GM12878 (cell line): ENCODE measurements around the gene ARHGAP19. TPM values are rescaled to one million over a fixed set of nuclear protein-coding genes. Genes with fewer than 3 reads are reported as not detected.

Experiments
- ATAC-seq: fragments of 200-7000 bp; cut with Tn5 transposase; 3 replicates; pipeline ENCODE4 v1.9.1; 2020; ENCODE audit warnings: mild to moderate bottlenecking, moderate library complexity
- BruUV-seq: library from RNA; stranded (reverse); fragments of 400-500 nt; replicated peaks from 2 replicates; lab custom pipeline; 2021; lab: Mats Ljungman, UMichigan
- CTCF ChIA-PET: fragments of 300-600 bp; sonication (Branson Sonifier 250); formaldehyde crosslinking; extraction: SDS; loops from one replicate; lab custom pipeline; 2021; ENCODE audit warnings: inconsistent platforms; lab: Yijun Ruan, JAX
- POLR2A ChIA-PET: fragments of 350-600 bp; formaldehyde crosslinking; extraction: SDS; loops from one replicate; lab custom pipeline; 2021; ENCODE audit warnings: inconsistent platforms; lab: Charles Lee
- RAD21 ChIA-PET: fragments of 300-600 bp; sonication (Branson Sonifier 250); formaldehyde crosslinking; loops from one replicate; lab custom pipeline; 2023; ENCODE audit warnings: antibody characterized with exemption; ENCODE audit not compliant: unreplicated experiment; lab: Charles Lee
- SMC1A ChIA-PET: fragments of 300-600 bp; sonication (Branson Sonifier 250); formaldehyde crosslinking; loops from one replicate; lab custom pipeline; 2023; ENCODE audit not compliant: unreplicated experiment, uncharacterized antibody; lab: Charles Lee
- DNase-seq: peaks from one replicate; pipeline ENCODE4 v3.0.0-alpha.2; 2011; ENCODE audit warnings: low read depth, low spot score
- FAIRE-seq: peaks from 3 replicates; lab custom pipeline; 2011; peaks lifted over from hg19 to GRCh38; lab: Jason Lieb, UNC
- H2AFZ ChIP-seq: 2 replicates; pipeline ENCODE4 v1.6.0; 2011; ENCODE audit warnings: low read depth, low read length, control low read depth; ENCODE audit not compliant: control insufficient read depth
- H3K27ac ChIP-seq: 2 replicates; pipeline ENCODE4 v1.5.1; 2011; ENCODE audit warnings: control low read depth; ENCODE audit not compliant: control insufficient read depth, insufficient read depth
- H3K27me3 ChIP-seq, 2 experiments: replicated peaks in 1 of 2; 2 replicates each; pipeline versions ENCODE4 v1.6.0 to v1.6.1; 2011; ENCODE audit warnings: low read length in 1 of 2; ENCODE audit not compliant: control insufficient read depth in 2 of 2, insufficient read depth in 2 of 2
- H3K36me3 ChIP-seq, 2 experiments: 2 replicates each; pipeline ENCODE4 v1.5.1; 2011; ENCODE audit warnings: low read length in 1 of 2; ENCODE audit not compliant: control insufficient read depth in 2 of 2, insufficient read depth in 2 of 2
- H3K4me1 ChIP-seq: 2 replicates; pipeline ENCODE4 v1.6.1; 2011; ENCODE audit warnings: mild to moderate bottlenecking, low read length, moderate library complexity, mixed read lengths; ENCODE audit not compliant: control insufficient read depth, insufficient read depth
- H3K4me2 ChIP-seq: 2 replicates; pipeline ENCODE4 v1.6.0; 2011; ENCODE audit warnings: control low read depth; ENCODE audit not compliant: control insufficient read depth, insufficient read depth
- H3K4me3 ChIP-seq: fragments of 200-600 bp; sonication (generic); 2 replicates; pipeline ENCODE4 v1.5.1; 2016
- H3K79me2 ChIP-seq: 2 replicates; pipeline ENCODE4 v1.6.0; 2011; ENCODE audit warnings: low read length; ENCODE audit not compliant: control insufficient read depth, insufficient read depth
- H3K9ac ChIP-seq: 2 replicates; pipeline ENCODE4 v1.8.0; 2011; ENCODE audit warnings: low read length, control low read depth, mixed read lengths; ENCODE audit not compliant: control insufficient read depth, insufficient read depth
- H3K9me3 ChIP-seq: replicated peaks from 3 replicates; pipeline ENCODE4 v1.5.1; 2011; ENCODE audit warnings: mild to moderate bottlenecking, low read length; ENCODE audit not compliant: control insufficient read depth, insufficient read depth
- H4K20me1 ChIP-seq: 2 replicates; pipeline ENCODE4 v1.6.0; 2011; ENCODE audit not compliant: control insufficient read depth, insufficient read depth
- HDAC6 ChIP-seq: fragments of 200-600 bp; sonication (generic); IDR thresholded peaks from one replicate; pipeline ENCODE4 v1.8.0; 2017; ENCODE audit warnings: antibody characterized with exemption; ENCODE audit not compliant: unreplicated experiment
- PAX5 ChIP-seq: IDR thresholded peaks from 2 replicates; pipeline ENCODE4 v1.6.1; 2011; ENCODE audit warnings: low read depth, low read length, borderline replicate concordance
- POLR2AphosphoS5 ChIP-seq: IDR thresholded peaks from 2 replicates; pipeline ENCODE4 v1.6.1; 2011; ENCODE audit warnings: mild to moderate bottlenecking, low read length, inconsistent platforms
- WRNIP1 ChIP-seq: IDR thresholded peaks from 2 replicates; pipeline ENCODE4 v1.6.1; 2011; ENCODE audit warnings: low read depth, low read length, improper control_type of control experiment, borderline replicate concordance
- WGBS: methylation state at CpG from one replicate; pipeline ENCODE4 v1.1.6; 2016; ENCODE audit warnings: low lambda C conversion rate; ENCODE audit not compliant: insufficient replicate concordance, insufficient coverage; ENCODE audit errors: missing lambda C conversion rate; 5-methylcytosine and 5-hydroxymethylcytosine counted together
- in situ Hi-C: fragments of 300-500 bp; cut with MboI; formaldehyde crosslinking; loops from 9 replicates; pipeline ENCODE4 v1.14.3; 2018; ENCODE audit warnings: mixed read lengths
- intact Hi-C: fragments of 100-400 bp; cut with micrococcal nuclease; formaldehyde crosslinking; loops from one replicate; pipeline ENCODE4 v1.14.2; 2022; ENCODE audit not compliant: unreplicated experiment
- polyA plus RNA-seq, 11 experiments: library from polyadenylated mRNA; depleted of rRNA in 4 of 11; unstranded in 6 of 11; stranded (reverse) in 5 of 11; fragments of >200 nt; fragmentation: Nextera tagmentation in 4 of 11; fragmentation: Illumina TruSeq in 1 of 11; extraction: Ambion mirVana in 4 of 11; extraction: Trizol in 1 of 11; gene quantifications; 1 replicate in 1 of 11; 2 replicates in 10 of 11; pipeline versions ENCODE4 v1.2.1 to v1.2.3, GENCODE V29; 2011 to 2016; ENCODE audit warnings: inconsistent platforms in 2 of 11, missing spikeins in 2 of 11, low read depth in 1 of 11
- total RNA-seq, 4 experiments: library from RNA; depleted of rRNA in 3 of 4; stranded (reverse); fragments of >200 nt in 3 of 4; fragmentation: Illumina TruSeq in 1 of 4; extraction: Trizol in 1 of 4; gene quantifications; 2 replicates each; pipeline versions ENCODE4 v1.2.1 to v1.2.3, GENCODE V29; 2013 to 2021
- TF ChIP-seq, protein P1 (sequence below): IDR thresholded peaks from 2 replicates; pipeline ENCODE4 v1.6.1; 2012; ENCODE audit warnings: improper control_type of control experiment, low read depth, low read length; ENCODE audit not compliant: insufficient replicate concordance
- TF ChIP-seq, protein P2 (sequence below): fragments of 450-650 bp; IDR thresholded peaks from 2 replicates; pipeline ENCODE4 v1.6.1; 2017; ENCODE audit warnings: mild to moderate bottlenecking, moderate library complexity
- TF ChIP-seq, protein P3 (sequence below): fragments of 450-650 bp; IDR thresholded peaks from 2 replicates; pipeline ENCODE4 v1.6.1; 2017; ENCODE audit warnings: antibody characterized with exemption, mild to moderate bottlenecking, moderate library complexity
- TF ChIP-seq, protein P4 (sequence below): IDR thresholded peaks from 2 replicates; pipeline ENCODE4 v1.6.1; 2012; ENCODE audit warnings: low read depth, low read length, improper control_type of control experiment

Gene ARHGAP19
- total and polyA plus RNA-seq, 10 of the 15 experiments (the other 5 are each of a cell fraction or from before 2014, with no cell fraction given), result 13.3 to 40.7 (median 22.6) TPM

DNA sequence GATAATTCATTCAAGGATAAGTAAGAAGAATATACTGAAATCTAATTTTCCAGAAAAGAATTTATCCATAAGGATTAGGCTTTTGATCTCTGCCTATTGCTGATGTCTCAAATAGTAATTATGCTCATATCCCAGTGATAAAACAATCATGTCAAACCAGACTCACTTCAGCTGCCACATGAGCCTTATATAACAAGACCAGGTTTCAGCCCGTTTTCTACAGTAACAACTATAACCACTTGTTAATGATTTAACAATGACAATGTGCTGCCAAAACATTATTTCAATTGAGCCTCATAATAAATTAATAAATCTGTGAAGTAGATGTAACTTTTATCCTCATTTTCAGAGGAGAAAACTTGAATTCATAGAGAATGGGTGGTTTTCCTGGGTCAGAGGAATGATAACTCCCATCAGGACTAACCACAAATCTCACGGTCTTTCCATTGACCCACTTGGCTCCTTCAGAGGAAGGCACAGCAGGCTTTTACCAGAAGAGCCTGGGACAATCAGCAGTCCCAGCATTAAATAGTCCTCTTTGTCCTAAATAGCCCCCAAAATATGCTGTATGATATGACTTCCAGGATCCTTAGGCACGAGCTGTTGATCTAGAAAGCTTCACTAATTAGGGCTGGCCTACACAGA is 64.2 kb downstream of the ARHGAP19 start:
- CTCF ChIA-PET, result interaction anchor here (1.3 to 1.7 kb wide), 3 partner anchors 10 to 203 kb away, joined by 3 to 4 read pairs (median 4); no protein-coding TSS in a partner anchor
- no peak for FAIRE-seq
- no peak overlapping the region for H3K4me3 ChIP-seq
- H3K27me3 ChIP-seq, result no peaks in the 10 kb centered on the region
- TF ChIP-seq, protein P1, sequence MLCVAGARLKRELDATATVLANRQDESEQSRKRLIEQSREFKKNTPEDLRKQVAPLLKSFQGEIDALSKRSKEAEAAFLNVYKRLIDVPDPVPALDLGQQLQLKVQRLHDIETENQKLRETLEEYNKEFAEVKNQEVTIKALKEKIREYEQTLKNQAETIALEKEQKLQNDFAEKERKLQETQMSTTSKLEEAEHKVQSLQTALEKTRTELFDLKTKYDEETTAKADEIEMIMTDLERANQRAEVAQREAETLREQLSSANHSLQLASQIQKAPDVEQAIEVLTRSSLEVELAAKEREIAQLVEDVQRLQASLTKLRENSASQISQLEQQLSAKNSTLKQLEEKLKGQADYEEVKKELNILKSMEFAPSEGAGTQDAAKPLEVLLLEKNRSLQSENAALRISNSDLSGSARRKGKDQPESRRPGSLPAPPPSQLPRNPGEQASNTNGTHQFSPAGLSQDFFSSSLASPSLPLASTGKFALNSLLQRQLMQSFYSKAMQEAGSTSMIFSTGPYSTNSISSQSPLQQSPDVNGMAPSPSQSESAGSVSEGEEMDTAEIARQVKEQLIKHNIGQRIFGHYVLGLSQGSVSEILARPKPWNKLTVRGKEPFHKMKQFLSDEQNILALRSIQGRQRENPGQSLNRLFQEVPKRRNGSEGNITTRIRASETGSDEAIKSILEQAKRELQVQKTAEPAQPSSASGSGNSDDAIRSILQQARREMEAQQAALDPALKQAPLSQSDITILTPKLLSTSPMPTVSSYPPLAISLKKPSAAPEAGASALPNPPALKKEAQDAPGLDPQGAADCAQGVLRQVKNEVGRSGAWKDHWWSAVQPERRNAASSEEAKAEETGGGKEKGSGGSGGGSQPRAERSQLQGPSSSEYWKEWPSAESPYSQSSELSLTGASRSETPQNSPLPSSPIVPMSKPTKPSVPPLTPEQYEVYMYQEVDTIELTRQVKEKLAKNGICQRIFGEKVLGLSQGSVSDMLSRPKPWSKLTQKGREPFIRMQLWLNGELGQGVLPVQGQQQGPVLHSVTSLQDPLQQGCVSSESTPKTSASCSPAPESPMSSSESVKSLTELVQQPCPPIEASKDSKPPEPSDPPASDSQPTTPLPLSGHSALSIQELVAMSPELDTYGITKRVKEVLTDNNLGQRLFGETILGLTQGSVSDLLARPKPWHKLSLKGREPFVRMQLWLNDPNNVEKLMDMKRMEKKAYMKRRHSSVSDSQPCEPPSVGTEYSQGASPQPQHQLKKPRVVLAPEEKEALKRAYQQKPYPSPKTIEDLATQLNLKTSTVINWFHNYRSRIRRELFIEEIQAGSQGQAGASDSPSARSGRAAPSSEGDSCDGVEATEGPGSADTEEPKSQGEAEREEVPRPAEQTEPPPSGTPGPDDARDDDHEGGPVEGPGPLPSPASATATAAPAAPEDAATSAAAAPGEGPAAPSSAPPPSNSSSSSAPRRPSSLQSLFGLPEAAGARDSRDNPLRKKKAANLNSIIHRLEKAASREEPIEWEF, result no peak
- TF ChIP-seq PAX5 (no peak), HDAC6 (no peak), POLR2AphosphoS5 (no peak), WRNIP1 (no peak)
- TF ChIP-seq, protein P2, sequence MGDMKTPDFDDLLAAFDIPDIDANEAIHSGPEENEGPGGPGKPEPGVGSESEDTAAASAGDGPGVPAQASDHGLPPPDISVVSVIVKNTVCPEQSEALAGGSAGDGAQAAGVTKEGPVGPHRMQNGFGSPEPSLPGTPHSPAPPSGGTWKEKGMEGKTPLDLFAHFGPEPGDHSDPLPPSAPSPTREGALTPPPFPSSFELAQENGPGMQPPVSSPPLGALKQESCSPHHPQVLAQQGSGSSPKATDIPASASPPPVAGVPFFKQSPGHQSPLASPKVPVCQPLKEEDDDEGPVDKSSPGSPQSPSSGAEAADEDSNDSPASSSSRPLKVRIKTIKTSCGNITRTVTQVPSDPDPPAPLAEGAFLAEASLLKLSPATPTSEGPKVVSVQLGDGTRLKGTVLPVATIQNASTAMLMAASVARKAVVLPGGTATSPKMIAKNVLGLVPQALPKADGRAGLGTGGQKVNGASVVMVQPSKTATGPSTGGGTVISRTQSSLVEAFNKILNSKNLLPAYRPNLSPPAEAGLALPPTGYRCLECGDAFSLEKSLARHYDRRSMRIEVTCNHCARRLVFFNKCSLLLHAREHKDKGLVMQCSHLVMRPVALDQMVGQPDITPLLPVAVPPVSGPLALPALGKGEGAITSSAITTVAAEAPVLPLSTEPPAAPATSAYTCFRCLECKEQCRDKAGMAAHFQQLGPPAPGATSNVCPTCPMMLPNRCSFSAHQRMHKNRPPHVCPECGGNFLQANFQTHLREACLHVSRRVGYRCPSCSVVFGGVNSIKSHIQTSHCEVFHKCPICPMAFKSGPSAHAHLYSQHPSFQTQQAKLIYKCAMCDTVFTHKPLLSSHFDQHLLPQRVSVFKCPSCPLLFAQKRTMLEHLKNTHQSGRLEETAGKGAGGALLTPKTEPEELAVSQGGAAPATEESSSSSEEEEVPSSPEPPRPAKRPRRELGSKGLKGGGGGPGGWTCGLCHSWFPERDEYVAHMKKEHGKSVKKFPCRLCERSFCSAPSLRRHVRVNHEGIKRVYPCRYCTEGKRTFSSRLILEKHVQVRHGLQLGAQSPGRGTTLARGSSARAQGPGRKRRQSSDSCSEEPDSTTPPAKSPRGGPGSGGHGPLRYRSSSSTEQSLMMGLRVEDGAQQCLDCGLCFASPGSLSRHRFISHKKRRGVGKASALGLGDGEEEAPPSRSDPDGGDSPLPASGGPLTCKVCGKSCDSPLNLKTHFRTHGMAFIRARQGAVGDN, result no peak
- TF ChIP-seq, protein P3, sequence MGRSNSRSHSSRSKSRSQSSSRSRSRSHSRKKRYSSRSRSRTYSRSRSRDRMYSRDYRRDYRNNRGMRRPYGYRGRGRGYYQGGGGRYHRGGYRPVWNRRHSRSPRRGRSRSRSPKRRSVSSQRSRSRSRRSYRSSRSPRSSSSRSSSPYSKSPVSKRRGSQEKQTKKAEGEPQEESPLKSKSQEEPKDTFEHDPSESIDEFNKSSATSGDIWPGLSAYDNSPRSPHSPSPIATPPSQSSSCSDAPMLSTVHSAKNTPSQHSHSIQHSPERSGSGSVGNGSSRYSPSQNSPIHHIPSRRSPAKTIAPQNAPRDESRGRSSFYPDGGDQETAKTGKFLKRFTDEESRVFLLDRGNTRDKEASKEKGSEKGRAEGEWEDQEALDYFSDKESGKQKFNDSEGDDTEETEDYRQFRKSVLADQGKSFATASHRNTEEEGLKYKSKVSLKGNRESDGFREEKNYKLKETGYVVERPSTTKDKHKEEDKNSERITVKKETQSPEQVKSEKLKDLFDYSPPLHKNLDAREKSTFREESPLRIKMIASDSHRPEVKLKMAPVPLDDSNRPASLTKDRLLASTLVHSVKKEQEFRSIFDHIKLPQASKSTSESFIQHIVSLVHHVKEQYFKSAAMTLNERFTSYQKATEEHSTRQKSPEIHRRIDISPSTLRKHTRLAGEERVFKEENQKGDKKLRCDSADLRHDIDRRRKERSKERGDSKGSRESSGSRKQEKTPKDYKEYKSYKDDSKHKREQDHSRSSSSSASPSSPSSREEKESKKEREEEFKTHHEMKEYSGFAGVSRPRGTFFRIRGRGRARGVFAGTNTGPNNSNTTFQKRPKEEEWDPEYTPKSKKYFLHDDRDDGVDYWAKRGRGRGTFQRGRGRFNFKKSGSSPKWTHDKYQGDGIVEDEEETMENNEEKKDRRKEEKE, result no peak
- TF ChIP-seq, protein P4, sequence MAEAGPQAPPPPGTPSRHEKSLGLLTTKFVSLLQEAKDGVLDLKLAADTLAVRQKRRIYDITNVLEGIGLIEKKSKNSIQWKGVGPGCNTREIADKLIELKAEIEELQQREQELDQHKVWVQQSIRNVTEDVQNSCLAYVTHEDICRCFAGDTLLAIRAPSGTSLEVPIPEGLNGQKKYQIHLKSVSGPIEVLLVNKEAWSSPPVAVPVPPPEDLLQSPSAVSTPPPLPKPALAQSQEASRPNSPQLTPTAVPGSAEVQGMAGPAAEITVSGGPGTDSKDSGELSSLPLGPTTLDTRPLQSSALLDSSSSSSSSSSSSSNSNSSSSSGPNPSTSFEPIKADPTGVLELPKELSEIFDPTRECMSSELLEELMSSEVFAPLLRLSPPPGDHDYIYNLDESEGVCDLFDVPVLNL, result no peak
- TF ChIP-seq, all 136 proteins: peak for 0
- H2AFZ ChIP-seq, result no peak overlapping the region
- H3K4me2 ChIP-seq, result no peak overlapping the region
- no peaks in the 10 kb centered on the region for H3K4me1 ChIP-seq
- H3K9me3 ChIP-seq, result no peaks in the 10 kb centered on the region
- no peak overlapping the region for H3K9ac ChIP-seq
- no peak for DNase-seq
- H3K36me3 ChIP-seq, result peaks cover 3 to 7% of the 10 kb centered on the region in 2 experiments; a peak in 3 of 4 replicates
- in situ Hi-C loops, result no loop called here
- no TSS peak for BruUV-seq
- ChIA-PET POLR2A (interaction anchor here (0.5 kb wide), 1 partner anchor 16 kb away, joined by 7 read pairs; no protein-coding TSS in a partner anchor), RAD21 (no interaction called here), SMC1A (no interaction called here)
- H3K27ac ChIP-seq, result no peak overlapping the region
- WGBS, result 91% methylated on average over 3 of the region's 3 CpGs
- ATAC-seq, result no peak
- H3K79me2 ChIP-seq, result no peaks in the 10 kb centered on the region
- intact Hi-C loops, result no loop called here
- H4K20me1 ChIP-seq, result no peaks in the 10 kb centered on the region
